ENCODE measurements around the gene ESPN.
"Not testable (repeated sequence)": the region's sequence is repeated elsewhere in the genome, so short reads cannot be mapped to it uniquely, and the experiment has no call there.

ESPN gene

GRCh38 chr1:6427441-6428390 lies 3.1 kb downstream of the ESPN start:
- DNase-seq (ENCODE audit: low spot score): no peak

DNA sequence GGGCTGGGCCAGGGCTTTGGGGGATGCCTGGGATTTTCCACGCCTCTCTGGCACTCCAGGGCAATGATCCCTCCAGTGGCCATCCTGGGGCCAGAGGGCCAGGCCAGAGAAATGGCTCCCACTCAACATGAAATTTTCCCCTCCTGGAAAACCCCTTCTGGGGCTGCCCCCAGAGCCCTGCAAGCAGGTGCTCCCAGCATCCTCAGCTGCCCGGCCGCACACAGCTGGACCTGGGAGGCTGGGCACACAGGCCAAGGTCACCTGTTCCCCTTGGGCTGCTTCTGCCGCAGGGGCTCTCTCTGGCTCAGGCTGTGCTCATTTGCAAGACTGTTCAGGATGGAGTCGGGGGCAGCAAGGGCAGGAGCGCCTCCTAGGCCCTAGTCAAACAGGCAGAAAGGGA lies 3.9 kb downstream of the ESPN start:
- not testable (repeated sequence) for DNase-seq (ENCODE audit: low spot score)

DNA sequence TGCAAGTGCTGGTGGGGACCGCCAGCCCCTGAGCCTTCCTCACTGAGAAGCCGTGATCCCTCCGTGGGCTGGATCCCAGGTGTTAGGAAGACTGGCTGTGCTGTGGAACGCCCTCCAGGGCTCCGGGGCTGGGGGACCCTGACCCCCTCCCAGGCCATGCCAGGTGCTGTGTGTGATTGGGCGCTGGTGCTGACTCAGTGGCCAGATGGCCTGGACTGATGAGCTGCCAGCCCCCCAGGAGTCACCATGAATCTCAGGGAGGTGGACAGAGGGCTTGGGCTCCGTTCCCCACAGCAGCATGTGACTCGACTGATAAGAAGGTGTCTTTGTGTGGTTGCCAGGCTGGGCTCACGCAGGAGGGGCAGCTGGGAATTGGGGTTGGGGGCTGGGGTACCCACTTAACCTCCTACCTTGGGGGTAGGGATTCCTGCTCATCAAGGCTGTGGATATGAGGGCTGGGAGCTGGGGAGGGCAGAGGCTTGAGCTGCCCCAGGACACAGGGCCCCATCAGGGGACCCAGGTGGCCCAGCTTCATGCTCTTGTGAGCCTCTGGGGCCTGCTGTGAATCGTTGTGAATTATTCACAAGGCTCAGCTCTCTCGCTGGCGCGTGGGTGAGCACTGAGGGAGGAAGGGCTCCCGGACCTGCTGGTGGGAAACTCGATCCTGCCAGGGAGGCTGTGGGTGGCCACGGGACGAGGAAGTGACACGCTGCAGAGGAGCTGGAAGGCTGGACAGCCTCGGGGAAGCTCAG lies 5.3 kb downstream of the ESPN start:
- not testable (repeated sequence) for DNase-seq (ENCODE audit: low spot score)

GRCh38 chr1:6431645-6432579 lies 7.3 kb downstream of the ESPN start:
- DNase-seq (ENCODE audit: low spot score): not testable (repeated sequence)

DNA sequence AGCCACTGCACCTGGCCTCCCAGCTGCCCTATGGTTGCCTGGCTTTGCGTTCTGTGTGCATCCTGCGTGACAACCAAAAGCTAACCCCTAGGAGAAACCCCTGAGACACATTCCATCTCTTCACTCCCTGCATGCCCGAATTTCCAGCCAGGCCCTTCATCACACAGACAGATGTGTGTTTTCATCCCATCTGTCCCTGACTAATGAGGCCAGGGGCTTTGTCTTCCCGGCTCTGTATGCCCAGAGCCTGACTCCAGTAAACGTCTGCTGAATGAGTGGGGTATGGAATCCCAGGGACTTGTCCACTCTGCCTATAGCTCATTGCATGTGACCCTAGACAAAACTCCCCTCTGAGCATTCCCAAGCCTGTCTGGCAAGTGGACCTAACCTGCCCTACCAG lies 9.6 kb downstream of the ESPN start:
- no peak for DNase-seq (ENCODE audit: low spot score)

- DNase-seq (ENCODE audit: low spot score): no peak
Observed at GRCh38 chr1:6435129-6435528, 10.6 kb downstream of the ESPN start.

DNA sequence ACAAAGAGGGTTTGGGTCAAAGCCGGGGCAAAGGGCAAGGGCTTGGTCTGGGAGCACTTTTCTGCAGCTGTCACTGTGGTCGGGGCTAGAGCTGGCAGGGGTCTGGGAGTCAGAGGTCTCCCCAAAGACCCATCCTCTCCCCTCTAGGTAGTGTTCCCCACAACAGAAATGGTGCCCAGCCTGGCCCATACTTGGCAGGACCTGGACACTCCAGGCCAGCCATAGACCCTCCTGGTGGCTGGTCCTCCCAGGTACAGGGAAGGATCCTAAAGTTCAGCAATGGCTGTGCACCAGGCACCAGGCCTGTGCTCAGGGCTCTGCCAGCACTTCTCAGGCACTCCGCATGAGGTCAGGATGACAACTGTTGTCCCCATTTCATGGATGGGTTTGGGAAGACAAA lies 11.0 kb downstream of the ESPN start:
- DNase-seq (ENCODE audit: low spot score): no peak

DNA sequence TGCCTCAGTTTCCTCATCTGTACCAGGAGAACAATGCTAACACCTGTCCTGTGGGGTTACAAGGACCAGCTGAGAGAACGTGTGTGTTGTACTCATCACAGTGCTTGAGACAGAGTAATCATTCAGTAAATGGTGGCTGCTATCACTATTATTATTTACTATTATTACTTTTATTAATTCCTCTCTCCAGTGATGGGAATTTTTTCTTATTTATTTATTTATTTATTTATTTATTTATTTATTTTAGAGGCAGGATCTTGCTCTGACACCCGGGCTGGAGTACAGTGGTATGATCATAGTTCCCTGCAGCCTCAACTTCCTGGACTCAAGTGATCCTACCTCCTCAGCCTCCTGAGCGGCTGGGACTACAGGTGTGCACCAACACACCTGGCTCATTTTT lies 11.7 kb downstream of the ESPN start:
- DNase-seq (ENCODE audit: low spot score): not testable (repeated sequence)

GRCh38 chr1:6437012-6437700 lies 12.6 kb downstream of the ESPN start:
- not testable (repeated sequence) for DNase-seq (ENCODE audit: low spot score)

DNA sequence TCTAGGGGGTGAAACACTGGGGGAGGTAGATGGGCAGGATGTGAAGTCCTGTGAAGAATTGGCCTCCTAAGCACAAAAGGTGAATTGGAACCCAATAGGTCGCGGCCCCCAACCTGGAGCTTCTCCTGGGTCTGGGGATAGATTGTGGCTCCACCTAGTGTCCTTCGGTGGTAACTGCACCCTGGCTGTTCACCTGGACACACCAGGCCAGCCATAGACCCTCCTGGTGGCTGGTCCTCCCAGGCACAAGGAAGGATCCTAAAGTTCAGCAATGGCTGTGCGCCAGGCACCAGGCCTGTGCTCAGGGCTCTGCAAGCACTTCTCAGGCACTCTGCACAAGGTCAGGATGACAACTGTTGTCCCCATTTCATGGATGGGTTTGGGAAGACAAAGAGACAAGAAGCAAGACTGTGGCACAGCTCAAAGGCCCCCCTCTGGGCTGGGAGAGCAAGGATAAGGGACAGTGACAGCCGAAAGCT lies 13.5 kb downstream of the ESPN start:
- peak; percentile 80 for DNase-seq (ENCODE audit: low spot score)

DNA sequence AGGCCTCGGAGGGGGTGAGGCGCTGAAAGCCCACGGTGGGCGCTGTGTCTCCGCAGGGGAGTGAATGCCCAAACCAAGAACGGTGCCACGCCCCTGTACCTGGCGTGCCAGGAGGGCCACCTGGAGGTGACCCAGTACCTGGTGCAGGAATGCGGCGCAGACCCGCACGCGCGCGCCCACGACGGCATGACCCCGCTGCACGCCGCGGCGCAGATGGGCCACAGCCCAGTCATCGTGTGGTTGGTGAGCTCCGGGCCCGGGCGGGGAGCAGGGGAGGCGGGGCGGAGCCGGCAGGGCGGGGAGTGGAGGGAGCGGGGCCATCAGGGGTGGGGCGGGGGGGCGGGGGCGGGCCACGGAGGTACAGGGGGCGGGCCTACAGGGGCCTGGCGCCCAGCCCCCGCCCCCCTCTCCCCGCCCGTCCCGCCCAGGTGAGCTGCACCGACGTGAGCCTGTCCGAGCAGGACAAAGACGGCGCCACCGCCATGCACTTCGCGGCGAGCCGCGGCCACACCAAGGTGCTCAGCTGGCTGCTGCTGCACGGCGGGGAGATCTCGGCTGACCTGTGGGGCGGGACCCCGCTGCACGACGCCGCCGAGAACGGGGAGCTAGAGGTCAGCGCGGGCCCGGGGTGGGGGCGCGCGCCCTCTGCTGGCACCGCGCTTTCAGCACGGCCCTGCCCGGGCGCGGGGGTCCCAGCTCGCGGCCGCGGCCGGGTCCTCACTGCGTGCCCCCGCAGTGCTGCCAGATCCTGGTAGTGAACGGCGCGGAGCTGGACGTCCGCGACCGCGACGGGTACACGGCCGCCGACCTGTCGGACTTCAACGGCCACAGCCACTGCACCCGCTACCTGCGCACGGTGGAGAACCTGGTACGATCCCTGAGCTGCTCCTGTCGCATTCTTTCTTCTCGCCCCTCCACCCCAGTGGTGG lies 15.9 kb downstream of the ESPN start:
- peak; percentile 79 for DNase-seq (ENCODE audit: low spot score)

GRCh38 chr1:6441586-6441985 lies 17.0 kb downstream of the ESPN start:
- no peak for DNase-seq (ENCODE audit: low spot score)

- no peak for DNase-seq (ENCODE audit: low spot score)
Observed at GRCh38 chr1:6443339-6444115, 19.0 kb downstream of the ESPN start.

DNA sequence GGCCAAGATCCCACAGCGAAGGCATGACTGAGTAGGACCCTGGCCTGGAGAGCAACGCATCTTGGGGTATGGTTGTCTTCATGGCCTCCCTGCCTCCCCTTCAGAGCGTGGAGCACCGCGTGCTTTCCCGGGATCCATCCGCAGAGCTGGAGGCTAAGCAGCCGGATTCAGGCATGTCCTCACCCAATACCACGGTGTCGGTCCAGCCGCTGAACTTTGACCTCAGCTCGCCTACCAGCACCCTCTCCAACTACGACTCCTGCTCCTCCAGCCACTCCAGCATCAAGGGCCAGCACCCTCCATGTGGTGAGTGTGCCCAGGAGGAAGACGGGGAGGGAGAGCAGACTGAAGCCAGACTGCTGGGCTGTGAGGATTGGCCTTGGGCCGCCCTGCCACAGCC lies 19.8 kb downstream of the ESPN start:
- no peak for DNase-seq (ENCODE audit: low spot score)

- no peak for DNase-seq (ENCODE audit: low spot score)
Observed at GRCh38 chr1:6445062-6445763, 20.6 kb downstream of the ESPN start.

- not testable (repeated sequence) for DNase-seq (ENCODE audit: low spot score)
Observed at GRCh38 chr1:6445929-6446328, 21.4 kb downstream of the ESPN start.

GRCh38 chr1:6446665-6447015 lies 22.1 kb downstream of the ESPN start:
- no peak for DNase-seq (ENCODE audit: low spot score)

DNA sequence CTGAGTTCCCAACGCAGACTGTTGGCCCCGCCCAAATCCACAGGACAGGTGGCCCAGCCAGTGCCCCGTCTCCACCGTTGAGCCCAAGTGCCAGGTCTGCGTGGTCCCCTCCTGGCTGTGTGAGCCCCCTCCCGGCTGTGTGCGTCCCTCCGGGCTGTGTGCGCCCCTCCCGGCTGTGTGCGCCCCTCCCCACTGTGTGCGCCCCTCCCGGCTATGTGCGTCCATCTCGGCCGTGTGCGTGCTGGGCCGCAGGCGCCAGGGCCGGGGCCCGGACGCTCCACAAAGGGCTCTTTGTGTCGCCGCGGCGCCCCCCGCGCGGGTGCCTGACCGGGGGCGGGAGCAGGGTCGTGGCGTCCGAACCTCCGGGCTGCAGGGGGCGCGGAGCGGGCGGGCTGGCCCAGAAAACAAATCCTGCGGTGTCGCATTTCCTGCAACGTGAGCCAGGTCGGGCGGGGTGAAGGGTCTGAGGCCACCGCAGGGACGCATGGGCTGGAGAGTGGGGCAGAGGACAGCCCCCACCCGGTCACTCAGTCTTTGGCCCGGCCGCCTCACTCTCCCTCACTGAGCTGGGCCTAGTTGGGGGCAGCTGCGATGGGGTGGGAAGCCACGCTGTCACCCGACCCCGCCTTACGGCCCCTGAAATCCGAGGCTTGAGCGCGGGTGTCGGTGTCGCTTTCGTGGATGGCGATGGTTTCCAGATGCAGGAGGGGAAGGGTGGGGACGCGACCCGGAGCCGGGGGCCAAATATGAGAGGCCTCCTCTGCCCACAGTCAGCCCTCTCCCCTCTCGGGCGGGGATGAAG lies 22.6 kb downstream of the ESPN start:
- no peak for DNase-seq (ENCODE audit: low spot score)

Measured in AG08396 (cell line).